ENCODE results near the gene HS6ST3.

Gene HS6ST3

GRCh38 chr13:96525715-96526114 lies 435.8 kb downstream of the HS6ST3 start:
- H3K4me2 ChIP-seq (ENCODE audit: low read length), result no peak overlapping the region
- no peak overlapping the region for H3K27ac ChIP-seq (ENCODE audit: low read depth, low read length, poor library complexity, severe bottlenecking)
- no peaks in the 10 kb centered on the region for H3F3A ChIP-seq (ENCODE audit: insufficient read depth, low read length)
- no peaks in the 10 kb centered on the region for H3K27me3 ChIP-seq (ENCODE audit: insufficient read depth, low read length)
- H3K9me3 ChIP-seq (ENCODE audit: low read length), result no peaks in the 10 kb centered on the region
- TF ChIP-seq CTCF (IDR thresholded peaks at IDR 0.05; ENCODE audit: low read length), result no peak
- TF ChIP-seq EZH2 (IDR thresholded peaks at IDR 0.05; ENCODE audit: borderline replicate concordance, low read length), result no peak
- no peaks in the 10 kb centered on the region for H3K4me1 ChIP-seq (ENCODE audit: insufficient read depth, low read length, severe bottlenecking)
- H3K4me3 ChIP-seq (ENCODE audit: low read depth, low read length, poor library complexity, severe bottlenecking), result no peak overlapping the region
- H2AFZ ChIP-seq (ENCODE audit: low read length), result no peak overlapping the region
- H4K20me1 ChIP-seq (ENCODE audit: insufficient read depth, low read length), result no peaks in the 10 kb centered on the region
- H3K9ac ChIP-seq (ENCODE audit: low read length), result no peak overlapping the region
- no peaks in the 10 kb centered on the region for H3K79me2 ChIP-seq (ENCODE audit: insufficient read depth, low read length)
- H3K9me2 ChIP-seq (ENCODE audit: low read depth, low read length), result no peaks in the 10 kb centered on the region
- no peaks in the 10 kb centered on the region for H3K36me3 ChIP-seq (ENCODE audit: insufficient read depth, low read length)

GRCh38 chr13:96527497-96527896 lies 437.6 kb downstream of the HS6ST3 start:
- no peaks in the 10 kb centered on the region for H3K9me3 ChIP-seq (ENCODE audit: low read length)
- H3F3A ChIP-seq (ENCODE audit: insufficient read depth, low read length), result no peaks in the 10 kb centered on the region
- no peak for TF ChIP-seq CTCF (IDR thresholded peaks at IDR 0.05; ENCODE audit: low read length)
- TF ChIP-seq EZH2 (IDR thresholded peaks at IDR 0.05; ENCODE audit: borderline replicate concordance, low read length), result no peak
- H3K4me1 ChIP-seq (ENCODE audit: insufficient read depth, low read length, severe bottlenecking), result no peaks in the 10 kb centered on the region
- no peaks in the 10 kb centered on the region for H3K9me2 ChIP-seq (ENCODE audit: low read depth, low read length)
- no peak overlapping the region for H3K9ac ChIP-seq (ENCODE audit: low read length)
- H3K79me2 ChIP-seq (ENCODE audit: insufficient read depth, low read length), result no peaks in the 10 kb centered on the region
- H2AFZ ChIP-seq (ENCODE audit: low read length), result no peak overlapping the region
- H3K36me3 ChIP-seq (ENCODE audit: insufficient read depth, low read length), result no peaks in the 10 kb centered on the region
- H3K4me3 ChIP-seq (ENCODE audit: low read depth, low read length, poor library complexity, severe bottlenecking), result no peak overlapping the region
- no peak overlapping the region for H3K27ac ChIP-seq (ENCODE audit: low read depth, low read length, poor library complexity, severe bottlenecking)
- H4K20me1 ChIP-seq (ENCODE audit: insufficient read depth, low read length), result no peaks in the 10 kb centered on the region
- H3K4me2 ChIP-seq (ENCODE audit: low read length), result no peak overlapping the region
- no peaks in the 10 kb centered on the region for H3K27me3 ChIP-seq (ENCODE audit: insufficient read depth, low read length)

GRCh38 chr13:96532804-96533203 lies 442.9 kb downstream of the HS6ST3 start:
- H3K9me3 ChIP-seq (ENCODE audit: low read length), result no peaks in the 10 kb centered on the region
- H3K4me1 ChIP-seq (ENCODE audit: insufficient read depth, low read length, severe bottlenecking), result no peaks in the 10 kb centered on the region
- H3K27ac ChIP-seq (ENCODE audit: low read depth, low read length, poor library complexity, severe bottlenecking), result no peak overlapping the region
- no peaks in the 10 kb centered on the region for H3K9me2 ChIP-seq (ENCODE audit: low read depth, low read length)
- H3K36me3 ChIP-seq (ENCODE audit: insufficient read depth, low read length), result no peaks in the 10 kb centered on the region
- no peak overlapping the region for H3K4me3 ChIP-seq (ENCODE audit: low read depth, low read length, poor library complexity, severe bottlenecking)
- no peaks in the 10 kb centered on the region for H3F3A ChIP-seq (ENCODE audit: insufficient read depth, low read length)
- H3K4me2 ChIP-seq (ENCODE audit: low read length), result no peak overlapping the region
- no peaks in the 10 kb centered on the region for H3K27me3 ChIP-seq (ENCODE audit: insufficient read depth, low read length)
- H4K20me1 ChIP-seq (ENCODE audit: insufficient read depth, low read length), result no peaks in the 10 kb centered on the region
- TF ChIP-seq EZH2 (IDR thresholded peaks at IDR 0.05; ENCODE audit: borderline replicate concordance, low read length), result no peak
- no peak for TF ChIP-seq CTCF (IDR thresholded peaks at IDR 0.05; ENCODE audit: low read length)
- no peak overlapping the region for H3K9ac ChIP-seq (ENCODE audit: low read length)
- H3K79me2 ChIP-seq (ENCODE audit: insufficient read depth, low read length), result no peaks in the 10 kb centered on the region
- no peak overlapping the region for H2AFZ ChIP-seq (ENCODE audit: low read length)

Measured in OCI-LY1 (cell line).